Measurements from ENCODE around the gene KIF17. TPM values are rescaled to one million over a fixed set of nuclear protein-coding genes. Genes with fewer than 3 reads are reported as not detected.

The KIF17 gene
- total RNA-seq (2014; rRNA removed; shearing (Covaris generic)), result 2.1 and 3.6 TPM in 2 replicates

DNA sequence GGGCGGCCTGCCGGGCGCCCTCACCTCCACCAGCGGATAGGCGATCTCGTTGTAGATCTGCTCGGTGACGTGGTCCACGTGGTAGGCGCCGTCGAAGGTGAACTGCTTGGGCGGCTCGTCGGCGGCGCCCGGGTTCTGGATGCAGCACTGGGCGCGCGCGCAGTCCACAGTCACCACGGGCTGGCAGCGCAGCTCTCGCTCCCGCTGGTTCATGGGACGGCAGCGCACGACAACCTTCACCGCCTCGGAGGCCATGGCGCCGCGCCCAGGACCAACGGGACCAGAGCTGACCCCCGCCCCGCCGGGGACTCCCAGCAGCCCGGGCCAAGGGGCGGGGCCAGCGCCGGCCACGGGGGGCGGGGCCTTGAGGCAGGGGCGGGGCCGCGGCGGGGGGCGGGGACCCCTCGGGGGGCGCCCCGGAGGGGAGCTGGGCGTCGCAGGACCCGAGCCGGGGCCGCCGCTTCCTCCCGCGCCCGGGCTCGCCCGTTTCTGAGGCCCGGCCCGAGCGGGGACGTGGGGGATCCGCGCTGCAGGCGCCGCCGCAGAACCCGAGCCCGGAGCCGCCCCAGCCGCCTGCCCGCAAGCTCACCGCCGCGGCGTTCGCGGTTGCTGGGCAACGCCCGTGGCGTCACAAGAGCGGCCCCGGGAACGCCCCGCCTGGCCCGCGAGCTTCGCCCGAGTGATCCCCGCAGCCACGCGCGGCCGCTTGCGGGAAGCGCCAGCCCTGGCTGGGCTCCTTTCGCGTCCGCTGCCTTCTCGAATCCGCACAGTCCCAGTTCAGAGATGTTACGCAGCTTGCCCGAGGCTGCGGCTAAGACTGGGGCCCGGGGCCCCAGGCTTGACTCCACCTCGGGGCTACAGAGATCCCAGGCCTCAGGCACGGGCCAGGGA lies at the start of gene KIF17:
Gene KIF17, minus strand, starts transcription at position 556 of the 891 bp plus-strand sequence. Its CDS starts 301 bp downstream, at position 255.
- no peak for DNase-seq (ENCODE audit: low spot score)

GRCh38 chr1:20767271-20767670 lies 49.5 kb upstream of the KIF17 start:
- DNase-seq (ENCODE audit: low spot score), result no peak

DNA sequence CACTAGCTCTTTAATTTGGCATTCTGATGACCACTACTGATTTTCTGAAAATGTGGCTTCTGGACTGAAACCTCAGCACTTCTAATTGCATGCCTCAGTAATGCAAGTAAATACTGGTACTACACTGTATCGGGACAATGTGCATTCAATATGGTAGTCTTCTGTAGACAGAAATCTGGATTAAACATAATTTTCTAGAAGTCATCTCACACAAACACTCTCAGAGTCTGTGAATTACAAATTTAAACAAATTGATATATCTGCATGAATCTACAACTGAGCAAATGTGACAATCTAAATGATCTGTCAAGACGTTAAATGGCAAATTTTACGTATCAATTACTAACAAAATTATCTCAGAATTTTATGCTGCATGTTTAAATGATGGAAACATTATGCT lies 45.6 kb upstream of the KIF17 start:
- DNase-seq (ENCODE audit: low spot score), result no peak

GRCh38 chr1:20760322-20760721 lies 42.5 kb upstream of the KIF17 start:
- no peak for DNase-seq (ENCODE audit: low spot score)

DNA sequence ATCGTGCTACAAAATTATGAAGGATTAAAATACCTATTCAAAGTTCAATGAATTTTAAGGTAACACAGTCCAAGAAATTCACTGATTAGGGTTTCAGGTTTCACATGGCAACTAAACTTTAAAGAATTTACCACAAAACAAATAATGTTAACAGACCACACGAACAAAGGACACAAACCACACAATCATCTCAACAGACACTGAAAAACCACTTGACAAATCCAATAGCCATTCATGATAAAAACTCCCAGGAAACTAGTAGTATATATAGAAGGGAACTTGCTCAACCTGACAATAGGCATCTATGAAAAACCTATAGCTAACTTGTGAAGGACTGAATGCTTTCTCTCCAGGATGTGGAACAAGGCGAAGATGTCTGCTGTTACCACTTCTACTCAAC lies 35.8 kb upstream of the KIF17 start:
- DNase-seq (ENCODE audit: low spot score), result no peak

DNA sequence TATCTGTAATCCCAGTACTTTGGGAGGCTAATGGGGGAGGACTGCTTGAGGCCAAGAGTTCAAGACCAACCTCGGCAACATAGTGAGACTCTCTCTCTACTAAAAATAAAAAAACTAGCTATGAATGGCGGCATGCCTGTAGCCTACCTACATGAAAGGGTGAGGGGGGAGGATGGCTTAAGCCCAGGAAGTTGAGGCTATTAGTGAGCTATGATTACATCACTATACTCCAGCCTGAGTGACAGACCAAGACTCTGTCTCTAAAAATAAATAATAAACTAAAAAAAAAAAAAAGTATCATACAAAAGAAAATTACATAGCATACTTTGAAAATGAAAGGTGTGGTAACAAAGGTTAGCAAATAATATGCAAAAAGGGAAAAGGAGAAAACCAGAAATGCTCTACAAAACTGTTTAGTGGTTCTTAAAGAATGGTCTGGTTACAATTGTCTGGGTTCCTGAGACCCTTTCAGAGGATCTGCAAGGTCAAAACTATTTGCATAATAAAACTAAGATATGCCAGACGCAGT lies 33.7 kb upstream of the KIF17 start:
- no peak for DNase-seq (ENCODE audit: low spot score)

GRCh38 chr1:20742671-20743070 lies 24.9 kb upstream of the KIF17 start:
- DNase-seq (ENCODE audit: low spot score), result no peak

- DNase-seq (ENCODE audit: low spot score), result no peak
These were observed 23.0 kb upstream of the KIF17 start for GRCh38 chr1:20740781-20741180.

- peak; percentile 35 for DNase-seq (ENCODE audit: low spot score)
These were observed 21.4 kb upstream of the KIF17 start for GRCh38 chr1:20739225-20739624.

- DNase-seq (ENCODE audit: low spot score), result no peak
These were observed 17.8 kb upstream of the KIF17 start for GRCh38 chr1:20735581-20736111.

DNA sequence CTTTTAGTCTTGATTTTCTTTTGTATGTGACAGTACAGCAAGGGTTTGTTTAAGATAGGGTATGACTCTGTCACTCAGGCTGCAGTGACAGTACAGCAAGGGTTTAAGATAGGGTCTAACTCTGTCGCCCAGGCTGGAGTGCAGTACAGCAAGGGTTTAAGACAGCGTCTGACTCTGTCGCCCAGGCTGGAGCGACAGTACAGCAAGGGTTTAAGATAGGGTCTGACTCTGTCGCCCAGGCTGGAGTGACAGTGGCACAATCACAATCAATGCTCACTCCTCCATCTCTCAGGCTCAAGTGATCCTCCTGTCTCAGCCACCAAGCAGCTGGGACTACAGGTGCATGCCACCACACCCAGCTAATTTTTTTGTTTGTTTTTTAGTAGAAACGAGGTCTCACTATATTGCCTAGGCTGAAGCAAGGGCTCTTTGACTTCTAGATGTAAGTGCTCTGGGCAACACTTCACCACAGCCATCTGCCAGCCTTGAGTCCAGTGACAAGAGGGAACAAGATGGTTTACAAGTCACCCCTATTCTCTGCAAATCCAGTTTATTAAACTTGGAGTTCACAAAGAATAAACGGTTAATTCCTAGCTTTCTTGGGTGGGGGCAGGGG lies 15.7 kb upstream of the KIF17 start:
- no peak for DNase-seq (ENCODE audit: low spot score)

DNA sequence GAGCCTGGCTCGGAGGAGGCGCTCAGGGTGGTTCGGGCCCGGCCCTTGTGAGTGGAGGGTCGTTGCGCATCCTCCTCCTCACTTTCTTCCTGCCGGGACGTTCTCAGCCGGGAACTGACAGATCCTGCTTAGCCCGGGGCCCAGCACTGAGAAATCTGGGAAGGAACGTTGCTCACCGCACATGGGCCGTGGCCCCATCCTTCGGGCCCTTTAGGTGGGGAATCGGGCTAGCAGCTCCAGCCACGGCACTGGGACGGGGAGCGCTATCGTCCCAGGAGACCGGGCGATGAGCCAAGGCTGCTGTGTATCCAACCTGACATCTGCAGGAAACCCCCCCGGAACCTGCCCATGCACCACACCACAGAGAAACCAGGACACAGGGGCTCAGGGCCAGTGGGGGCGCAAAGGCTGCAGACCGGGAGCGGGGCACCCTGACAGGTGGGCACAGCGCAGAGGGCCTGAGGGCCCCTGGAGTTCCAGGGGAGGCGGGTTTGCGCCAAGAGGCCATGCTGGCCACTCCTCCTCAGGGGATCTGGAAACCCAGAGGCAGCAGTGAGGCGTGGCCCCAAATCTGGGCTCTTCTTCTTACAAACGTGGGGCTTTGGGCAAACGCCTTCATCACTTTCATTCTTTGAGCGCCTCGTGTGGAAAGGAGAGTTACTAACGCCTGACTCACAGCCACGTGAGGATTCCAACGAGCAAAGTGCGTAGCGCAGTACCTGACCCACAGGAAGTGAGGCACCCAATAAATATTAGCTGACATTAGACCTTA lies 15.0 kb upstream of the KIF17 start, which contains the start of gene SH2D5:
Gene SH2D5, minus strand, starts transcription at position 116 of the 772 bp plus-strand sequence. CDS start 4,659 bp downstream, outside the sequence.
- DNase-seq (ENCODE audit: low spot score), result peak; percentile 94

- peak; percentile 56 for DNase-seq (ENCODE audit: low spot score)
These were observed 14.3 kb upstream of the KIF17 start for GRCh38 chr1:20732071-20732587.

DNA sequence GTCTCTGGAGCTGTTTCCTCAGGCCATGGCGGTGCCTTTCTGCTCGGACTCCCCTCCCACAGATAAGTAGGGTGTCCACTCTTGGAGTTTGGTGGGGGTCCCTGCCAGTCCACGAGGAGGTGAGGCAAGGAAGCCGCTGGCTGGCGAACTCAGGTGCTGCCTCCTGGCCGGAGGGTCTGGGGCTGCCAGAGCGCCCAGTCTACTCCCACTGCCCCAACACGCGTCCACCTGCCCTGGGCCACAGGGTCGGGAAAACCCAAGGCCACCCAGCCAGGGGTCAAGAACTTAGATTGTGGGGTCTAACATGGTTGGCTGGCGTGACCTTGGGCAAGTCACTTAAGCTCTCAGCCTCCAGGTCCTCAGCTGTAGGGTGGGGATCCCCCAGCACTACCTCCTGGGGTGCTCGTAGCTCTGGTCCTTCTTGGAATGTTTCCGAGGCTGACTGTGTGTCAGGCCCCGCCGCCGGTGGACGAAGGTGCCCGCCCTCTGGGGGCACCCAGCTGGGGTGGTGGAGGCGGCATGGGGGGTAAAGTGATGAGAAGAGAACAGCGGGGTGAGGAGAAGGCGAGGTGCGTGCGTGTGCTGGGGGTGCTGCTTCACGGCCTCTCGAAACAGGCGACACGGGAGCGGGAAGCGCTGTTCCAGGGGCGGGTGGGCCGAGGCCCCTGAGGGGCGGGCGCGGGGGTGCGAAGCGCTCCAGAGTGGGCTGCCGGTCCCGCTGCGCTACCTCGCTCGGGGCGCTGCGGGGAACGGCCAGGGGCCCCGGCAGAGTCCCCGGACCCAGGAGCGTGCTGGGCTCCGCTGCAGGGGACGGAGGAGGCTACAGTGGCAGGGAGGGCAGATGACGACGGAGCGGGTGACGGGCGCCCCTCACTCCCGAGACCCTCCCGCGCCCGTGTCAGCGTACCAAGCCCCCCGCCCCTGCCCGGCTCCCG lies 13.5 kb upstream of the KIF17 start:
- DNase-seq (ENCODE audit: low spot score), result no peak

DNA sequence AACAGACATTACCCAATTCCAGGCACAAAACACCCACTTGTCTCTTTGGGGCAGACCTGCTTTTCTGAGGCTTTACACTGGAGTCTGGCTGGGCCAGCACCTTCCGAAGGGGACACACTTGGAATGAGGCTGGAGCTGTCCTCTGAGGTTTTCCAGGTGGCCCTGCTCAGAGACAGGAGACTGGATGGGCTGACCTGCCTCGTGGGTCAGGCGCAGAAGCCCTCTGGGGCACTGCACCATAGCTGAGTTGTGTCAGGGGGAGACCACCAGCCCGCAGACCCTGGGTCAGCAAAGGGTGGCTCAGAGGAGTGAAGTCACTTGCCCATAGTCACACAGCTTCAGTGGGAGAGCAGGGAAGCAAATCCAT lies 12.9 kb upstream of the KIF17 start:
- no peak for DNase-seq (ENCODE audit: low spot score)

DNA sequence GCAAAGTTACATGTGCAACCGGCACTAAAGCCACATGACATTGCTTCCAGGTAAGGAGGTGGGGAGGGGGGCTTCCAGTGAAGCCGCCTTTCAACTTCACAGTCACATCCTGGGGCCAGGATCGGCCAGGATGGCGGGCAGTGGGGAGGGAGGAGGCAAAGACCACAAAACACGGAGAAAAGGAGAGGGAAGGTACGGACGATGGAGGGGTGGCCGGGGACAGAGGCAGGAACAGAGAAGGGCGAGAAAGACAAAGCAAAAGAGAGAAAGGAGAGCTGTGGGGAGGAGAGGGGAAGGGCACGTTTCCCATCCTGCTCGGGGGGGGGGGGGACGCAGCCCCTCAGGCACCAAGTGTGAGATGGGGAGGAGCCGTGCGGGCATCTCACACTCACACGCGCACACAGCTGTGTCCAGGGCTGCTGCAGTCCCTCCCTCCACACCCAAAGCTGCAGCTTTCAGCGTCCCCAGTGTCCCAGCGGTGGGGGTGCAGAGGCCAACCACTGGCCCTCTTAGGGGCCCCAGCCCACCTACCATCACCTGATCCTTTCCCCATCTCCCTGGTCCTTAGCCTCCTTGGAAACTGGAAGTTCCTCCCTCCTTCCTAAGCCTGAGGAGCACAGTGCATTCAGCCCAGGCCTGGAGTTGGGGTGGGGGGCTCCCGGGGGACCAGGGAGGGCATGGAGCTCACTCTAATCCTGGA lies 12.3 kb upstream of the KIF17 start:
- DNase-seq (ENCODE audit: low spot score), result no peak

DNA sequence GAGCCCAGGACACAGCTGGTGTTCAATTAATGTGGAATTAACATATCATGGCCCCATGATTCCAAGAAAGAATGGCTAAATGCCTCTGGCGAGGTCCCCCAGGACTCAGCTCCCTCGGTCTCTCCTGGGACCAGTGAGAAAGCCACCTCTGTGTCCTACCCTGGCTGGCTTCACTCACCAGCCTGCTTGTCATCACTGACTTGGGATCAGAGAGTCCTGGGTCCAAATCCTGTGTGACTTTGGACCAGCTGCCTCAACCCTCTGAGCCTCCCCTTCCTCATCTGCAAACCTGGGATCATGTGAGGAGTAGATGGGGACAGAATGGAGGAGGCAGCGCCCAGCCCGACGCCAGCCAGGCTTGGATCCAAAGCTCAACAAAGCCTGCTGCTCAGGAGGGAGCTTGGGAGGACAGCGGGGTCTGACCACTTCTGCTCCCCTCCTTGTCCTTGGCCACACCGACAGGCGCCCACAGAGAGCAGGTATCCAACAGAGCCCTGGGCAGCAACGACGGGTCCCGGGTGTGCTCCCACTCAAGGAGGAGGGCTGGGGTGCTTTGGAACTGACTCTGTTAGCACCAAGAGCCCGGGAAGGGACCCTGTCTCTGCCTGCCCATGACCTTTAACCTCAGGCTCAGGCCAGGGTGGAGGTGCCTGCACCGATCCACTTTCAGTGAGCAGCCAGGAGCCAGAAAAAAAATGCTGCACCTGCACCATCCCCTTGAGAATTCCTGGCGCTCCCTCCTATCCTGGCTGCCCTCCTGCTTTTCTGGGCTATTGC lies 11.5 kb upstream of the KIF17 start:
- DNase-seq (ENCODE audit: low spot score), result no peak

GRCh38 chr1:20728371-20729154 lies 10.8 kb upstream of the KIF17 start:
- no peak for DNase-seq (ENCODE audit: low spot score)

Data from A172 (cell line).